SU-DHL-6 (cell line): Measurements from ENCODE around the gene QPRT.
"Not testable (repeated sequence)": the region's sequence is repeated elsewhere in the genome, so short reads cannot be mapped to it uniquely, and the experiment has no call there.

ENCODE experiments used
- CTCF ChIP-seq: fragments of 200-600 bp; sonication (generic); IDR thresholded peaks from one replicate; pipeline ENCODE4 v1.5.1; 2017; ENCODE audit warnings: antibody characterized with exemption, mild to moderate bottlenecking, low read length, moderate library complexity; ENCODE audit not compliant: insufficient read depth, poor library complexity, severe bottlenecking
- EZH2phosphoT487 ChIP-seq: fragments of 200-600 bp; sonication (generic), shearing (Covaris generic); conservative IDR thresholded peaks from 2 replicates; pipeline ENCODE4 v1.6.1; 2018; ENCODE audit warnings: mild to moderate bottlenecking, antibody characterized with exemption, low read length, moderate library complexity, mixed read lengths

- TF ChIP-seq CTCF, EZH2phosphoT487: not testable (repeated sequence)
These were observed 11.7 kb upstream of the QPRT start for GRCh38 chr16:29667322-29667610.
